NCI-H2196 (cell line): ENCODE measurements around the gene PTPRG.

Experiments used
- DNase-seq: peaks from one replicate; lab custom pipeline; 2025; ENCODE audit not compliant: unreplicated experiment; lab: John Stamatoyannopoulos, UW

Gene PTPRG

DNA sequence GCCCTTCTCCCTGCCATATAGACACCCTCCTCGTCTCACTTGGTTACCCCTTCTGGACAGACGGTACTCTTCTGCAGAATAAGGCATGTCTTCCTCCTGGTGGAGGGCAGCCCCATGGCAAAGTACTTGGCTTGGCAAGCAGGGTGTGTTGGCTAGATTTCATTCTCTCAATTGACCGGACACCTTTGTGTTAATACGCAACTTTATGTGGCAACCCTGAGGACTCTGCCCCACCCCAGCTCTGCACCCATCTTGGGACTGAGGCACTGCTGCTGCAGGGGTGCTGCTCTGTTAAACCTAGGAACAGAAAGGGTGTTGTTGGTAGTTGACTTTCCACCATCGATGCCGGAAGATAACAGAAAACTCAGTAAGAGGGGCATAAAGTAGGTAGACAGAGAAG is 55.2 kb downstream of the PTPRG start:
- DNase-seq: no peak

DNA sequence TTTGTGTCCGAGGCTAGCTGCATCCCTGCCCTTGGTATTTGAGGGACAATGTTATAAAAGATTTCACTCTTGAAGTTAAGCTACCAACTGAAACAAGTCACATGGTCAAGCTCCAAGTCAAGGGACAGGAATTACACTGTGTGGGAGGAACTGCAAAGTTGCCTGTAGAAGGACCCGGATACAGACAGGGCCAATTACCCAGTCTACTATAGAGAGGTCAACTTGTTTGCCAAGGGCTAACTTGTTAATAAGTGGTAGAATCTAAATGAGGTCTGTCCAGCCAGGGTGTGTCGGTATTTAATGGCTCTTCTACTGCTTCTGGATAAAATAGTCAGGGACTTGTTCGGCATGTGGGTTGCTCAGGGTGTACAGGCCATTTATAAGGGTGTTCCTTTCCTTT is 55.7 kb downstream of the PTPRG start:
- no peak for DNase-seq

DNA sequence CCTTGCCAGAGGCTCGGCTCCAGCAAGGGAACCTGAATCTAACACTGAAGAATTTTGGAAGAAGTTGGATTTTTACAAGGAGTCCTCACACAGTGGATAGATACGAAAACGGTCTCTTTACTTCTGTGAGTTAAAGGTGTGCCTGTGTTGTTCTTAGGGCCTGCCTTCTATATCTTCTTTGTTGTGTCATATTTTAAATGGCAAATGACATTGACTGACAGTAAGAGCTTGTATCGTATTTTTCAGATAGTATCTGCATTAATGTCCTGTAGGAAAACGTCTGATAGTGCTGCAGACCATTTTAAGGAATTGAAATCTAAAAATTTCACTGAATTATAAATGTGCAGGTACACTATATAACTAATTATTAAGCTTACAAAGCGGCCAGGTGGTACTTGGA is 56.3 kb downstream of the PTPRG start:
- DNase-seq: no peak

DNA sequence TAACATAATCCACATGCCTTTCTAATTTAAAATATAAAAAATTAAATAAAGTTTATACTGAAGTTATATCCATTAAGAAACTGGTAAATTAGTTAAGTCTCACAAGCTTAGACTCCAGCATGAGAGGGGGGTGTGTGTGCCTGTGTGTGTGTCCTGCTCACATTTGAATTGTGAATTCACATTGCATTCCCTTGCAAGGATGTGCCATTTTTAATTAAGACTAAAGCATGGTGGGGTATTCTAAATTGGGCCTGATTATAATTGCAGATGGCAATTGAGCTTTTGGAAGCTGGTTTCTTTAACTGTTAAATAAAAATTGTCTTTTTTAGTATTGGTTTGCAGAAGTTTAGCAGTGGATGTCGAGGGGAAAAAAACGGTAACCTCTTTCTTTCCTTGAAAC is 56.9 kb downstream of the PTPRG start:
- DNase-seq: no peak

DNA sequence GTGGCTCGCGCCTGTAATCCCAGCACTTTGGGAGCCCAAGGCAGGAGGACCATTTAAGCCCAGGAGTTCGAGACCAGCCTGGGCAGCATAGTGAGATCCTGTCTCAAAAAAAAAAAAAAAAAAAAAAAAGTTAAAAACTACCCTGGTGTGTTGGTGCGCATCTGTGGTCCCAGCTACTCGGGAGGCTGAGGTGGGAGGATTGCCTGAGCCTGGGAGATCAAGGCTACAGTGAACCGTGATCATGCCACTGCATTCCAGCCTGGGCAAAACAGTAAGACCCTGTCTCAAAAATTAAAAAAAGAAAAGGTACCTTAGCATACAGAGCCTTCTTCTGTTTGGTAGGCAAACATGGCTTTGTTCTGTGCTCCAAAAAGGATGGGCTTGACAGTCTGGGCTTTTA is 57.5 kb downstream of the PTPRG start:
- DNase-seq: no peak

DNA sequence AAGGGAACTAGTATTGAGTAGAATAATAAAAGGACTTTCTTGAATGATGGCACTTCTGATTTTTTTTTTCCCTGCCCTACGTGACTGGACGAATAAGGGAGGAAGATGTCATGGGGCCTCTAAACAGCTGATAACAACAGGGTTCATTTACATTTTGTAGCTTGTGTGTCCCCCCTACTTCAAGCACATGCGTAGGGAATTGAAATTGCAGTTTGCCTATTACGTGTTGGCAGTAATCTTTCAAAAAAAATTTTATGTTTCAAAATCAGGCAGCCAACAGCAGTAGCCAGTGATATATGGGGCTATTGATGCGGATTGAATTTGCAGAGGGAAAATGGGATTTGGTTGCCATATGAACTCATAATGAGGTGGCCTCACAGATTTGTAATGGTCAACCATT is 58.7 kb downstream of the PTPRG start:
- DNase-seq: no peak

DNA sequence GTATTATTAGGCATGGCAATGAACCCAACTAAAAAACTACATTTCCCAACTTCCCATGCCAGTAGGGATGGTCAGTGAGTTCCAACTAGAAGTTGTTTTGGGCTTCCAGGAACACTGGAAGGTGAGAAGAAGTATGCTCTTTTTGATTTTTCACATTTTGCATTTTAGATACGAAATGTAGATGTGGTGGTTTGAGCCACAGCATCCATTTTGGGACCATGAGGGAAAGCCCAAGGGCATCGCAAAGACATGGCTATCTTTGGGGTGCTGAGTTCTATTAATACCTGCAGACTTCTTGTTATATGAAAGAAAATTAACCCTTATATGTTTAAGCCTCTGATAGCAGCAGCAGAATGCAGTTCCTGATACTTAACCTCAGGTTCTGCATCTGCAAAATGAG is 62.9 kb downstream of the PTPRG start:
- DNase-seq: no peak

DNA sequence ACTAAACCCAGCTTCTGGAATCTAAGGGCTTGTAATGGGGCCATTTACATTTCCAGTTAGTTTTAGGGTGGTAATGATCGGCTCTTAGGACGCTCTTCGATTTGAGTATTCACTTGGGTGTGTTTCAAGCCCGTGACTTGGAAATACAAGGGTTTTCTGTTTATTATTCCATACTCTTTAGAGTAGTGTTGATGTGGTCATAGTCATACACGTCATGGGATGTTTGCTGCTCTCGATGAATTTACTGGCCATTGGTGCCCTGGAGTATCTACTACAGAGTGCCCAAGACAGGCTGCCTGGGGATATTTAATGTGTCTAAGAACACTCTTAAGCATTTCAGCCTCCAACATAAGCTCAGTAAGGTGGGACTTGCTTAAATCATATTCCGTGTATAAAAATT is 64.1 kb downstream of the PTPRG start:
- no peak for DNase-seq

DNA sequence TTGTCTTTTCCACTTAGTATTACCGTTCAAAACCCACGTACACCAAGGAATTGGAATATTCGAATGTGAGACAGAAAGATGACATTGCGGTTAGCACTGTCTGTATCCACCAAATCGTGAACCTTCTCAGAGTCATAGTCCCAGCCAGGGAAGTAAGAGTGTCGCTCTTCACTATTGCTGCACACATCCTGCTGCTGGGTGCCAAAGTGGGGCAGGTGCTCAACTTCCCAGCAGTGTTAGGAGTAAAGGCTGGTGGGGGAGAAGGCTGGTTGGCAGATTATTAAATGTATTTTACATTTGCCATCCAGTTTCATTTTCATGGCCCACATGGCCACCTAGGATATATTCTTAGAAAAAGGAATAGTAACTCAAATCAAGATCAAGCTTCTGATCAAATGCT is 65.1 kb downstream of the PTPRG start:
- DNase-seq: no peak

DNA sequence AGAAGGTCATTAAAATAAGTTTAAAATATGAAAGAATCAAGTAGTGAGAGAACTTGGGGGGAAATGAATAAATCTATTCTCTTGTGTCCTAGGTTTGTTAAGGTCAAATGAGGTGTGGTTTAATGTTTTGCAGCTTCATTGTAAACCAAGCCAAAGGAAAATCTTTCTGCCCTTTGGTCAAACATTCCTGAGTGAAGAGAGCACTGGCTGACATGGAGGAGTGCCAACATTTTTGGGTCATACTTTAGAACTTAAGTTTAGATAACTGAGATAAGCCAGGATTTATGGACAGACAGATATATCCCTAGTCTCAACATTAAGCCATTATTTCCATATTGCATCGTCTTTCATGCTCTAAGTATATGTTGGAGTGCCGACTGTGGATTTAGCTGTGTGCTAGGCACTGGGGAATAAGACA is 66.4 kb downstream of the PTPRG start:
- no peak for DNase-seq

DNA sequence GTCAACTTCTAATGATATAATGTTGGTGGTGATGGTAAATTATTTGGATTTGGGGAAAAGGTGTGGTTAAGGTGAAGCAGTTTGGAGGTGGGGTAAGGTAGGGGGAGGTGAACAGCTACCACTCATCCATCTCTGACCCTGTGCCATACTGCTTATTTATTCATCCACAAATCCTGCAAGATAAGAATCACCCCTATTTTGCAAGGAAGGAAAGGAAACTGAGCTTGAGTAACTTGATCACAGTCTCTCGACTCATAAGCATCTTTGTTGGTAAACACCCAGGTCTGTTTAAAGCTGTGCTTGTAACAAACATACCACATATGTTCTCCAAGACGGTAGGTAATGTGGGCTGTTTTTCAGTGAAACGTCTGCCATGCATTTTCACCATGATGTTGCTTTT is 67.3 kb downstream of the PTPRG start:
- DNase-seq: no peak

DNA sequence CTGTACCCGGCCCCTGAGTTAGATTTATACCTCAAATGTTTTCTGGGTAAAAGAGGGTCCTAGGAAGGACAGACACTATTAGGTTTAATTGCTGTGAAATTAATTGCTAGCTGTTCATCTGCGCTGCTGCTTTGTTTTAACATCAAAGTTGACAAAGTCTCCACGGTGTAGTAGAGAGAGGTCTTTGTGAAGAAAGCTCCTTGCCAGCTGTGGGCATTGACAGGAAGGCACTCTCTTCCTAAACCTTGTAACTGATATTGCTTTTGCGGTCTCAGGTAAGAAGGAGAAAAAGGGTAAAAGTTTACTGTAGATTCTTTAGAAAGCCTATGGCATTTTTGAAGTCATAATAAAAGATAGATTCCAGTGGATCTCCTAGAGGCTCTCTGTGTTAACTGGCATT is 68.1 kb downstream of the PTPRG start:
- no peak for DNase-seq

DNA sequence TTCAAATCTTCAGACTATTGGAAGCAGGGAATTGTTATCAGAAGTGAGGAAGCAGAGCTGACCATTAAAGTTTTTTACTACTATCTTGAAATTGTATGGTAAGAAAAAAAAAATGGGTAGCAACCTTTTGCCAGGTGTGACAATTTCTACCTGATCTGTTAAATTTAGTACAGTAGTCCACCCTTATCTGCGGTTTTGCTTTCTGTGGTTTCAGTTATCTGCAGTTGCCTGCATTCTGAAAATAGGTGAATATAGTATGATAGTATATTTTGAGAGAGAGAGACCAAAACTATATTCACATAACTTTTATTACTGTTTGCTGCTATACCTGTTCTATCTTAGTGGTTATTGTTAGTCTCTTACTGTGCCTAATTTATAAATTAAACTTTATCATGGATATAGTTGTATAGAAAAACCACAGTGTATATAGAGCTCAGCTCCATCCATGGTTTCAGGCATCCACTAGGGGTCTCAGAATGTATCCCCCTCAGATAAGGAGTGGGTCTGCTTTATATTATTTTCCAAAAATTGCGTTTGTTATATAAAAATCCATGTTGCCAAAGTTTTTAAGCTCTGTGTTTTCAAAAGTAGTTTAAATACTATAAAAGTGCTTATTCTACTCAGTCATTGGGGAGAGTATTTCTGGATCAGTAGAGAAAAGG is 69.9 kb downstream of the PTPRG start:
- DNase-seq: no peak

DNA sequence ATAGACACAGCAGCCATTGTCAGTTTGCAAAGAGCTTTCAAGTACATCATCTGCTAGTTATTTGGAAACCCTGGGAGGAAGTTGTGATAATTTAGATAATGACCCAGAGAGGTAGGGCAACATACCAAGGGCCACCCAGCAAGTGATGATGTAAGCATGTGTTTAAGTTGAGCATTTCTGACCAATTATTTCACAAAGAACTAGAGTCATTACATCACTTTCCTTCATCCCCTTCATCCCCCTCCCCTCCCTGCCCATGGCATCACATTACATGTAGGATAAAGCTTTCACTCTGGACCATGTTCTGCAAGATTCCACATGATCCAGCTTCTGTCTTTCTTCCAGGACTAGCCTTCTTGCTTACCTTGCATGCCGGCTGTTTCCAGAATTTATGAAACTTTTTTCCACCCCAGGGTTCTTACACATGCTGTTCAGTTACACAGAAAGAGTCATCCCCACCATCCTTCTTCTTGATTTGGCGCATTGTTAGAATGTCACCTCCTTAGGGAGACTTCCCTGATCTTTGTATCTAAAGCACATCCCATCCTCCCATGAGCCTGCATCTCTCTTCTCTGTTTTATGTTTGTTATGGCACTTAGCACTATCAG is 71.3 kb downstream of the PTPRG start:
- DNase-seq: no peak

DNA sequence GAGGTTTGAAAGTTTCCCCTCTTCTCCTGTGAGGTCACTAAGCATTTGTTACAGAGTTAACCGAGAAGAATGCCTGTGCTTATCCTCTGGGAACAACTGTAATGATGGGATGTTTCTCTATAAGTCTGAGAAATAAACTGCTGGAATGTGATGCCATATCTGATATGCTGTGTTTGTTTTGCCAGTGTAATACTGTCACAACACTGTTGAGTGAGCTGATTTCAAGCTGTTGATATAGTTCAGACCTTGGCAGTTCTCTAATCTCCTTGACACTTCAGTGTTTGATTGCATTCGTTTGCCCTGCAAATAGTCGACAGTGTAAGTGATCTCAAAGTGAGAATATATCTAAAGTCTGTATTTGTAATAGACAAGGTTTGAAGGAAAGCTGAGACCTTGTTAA is 73.3 kb downstream of the PTPRG start:
- DNase-seq: no peak

DNA sequence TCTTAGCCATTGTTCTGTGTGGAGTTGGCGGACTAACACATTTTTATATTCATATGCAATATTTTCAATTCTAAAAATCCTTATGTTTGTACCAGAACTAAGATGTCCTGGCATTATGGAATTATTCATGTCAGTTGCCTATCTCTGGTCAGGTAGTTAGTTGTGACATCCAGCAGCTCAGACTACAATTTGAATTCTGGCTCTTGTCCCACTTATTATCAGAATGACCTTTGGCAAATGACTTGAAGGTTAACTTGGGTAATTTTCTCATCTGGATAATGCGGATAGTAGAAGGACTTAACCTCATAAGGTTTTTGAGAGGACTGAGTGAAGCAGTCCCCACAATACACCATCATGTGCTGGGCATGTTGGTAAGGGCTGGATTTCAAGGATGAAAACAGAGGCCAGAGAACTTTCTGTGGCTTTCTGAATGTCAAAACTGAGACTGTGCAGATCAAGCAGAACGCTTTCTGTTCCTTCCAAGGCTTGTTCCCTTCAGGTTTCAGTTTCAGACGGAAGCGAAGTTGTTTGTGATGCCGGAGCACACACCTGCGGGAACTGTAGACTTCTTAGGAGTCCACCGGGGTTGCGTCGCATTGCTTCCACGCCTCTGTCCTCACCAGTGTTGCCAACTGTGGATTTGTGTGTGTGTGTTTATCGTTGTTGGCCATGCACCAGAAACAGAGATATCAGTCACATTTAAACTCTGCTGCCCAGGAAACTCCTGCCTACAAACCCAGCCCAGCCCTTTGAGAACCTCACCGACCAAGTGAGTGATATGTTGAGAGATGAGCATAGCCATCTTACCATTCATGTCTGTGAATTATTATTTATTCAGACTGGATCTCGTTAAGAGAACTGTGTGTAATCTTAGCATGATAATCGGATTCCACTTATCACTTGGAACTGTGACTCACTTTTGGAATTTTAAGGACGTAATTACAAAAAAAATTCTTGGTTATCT is 76.0 kb downstream of the PTPRG start:
- no peak for DNase-seq

DNA sequence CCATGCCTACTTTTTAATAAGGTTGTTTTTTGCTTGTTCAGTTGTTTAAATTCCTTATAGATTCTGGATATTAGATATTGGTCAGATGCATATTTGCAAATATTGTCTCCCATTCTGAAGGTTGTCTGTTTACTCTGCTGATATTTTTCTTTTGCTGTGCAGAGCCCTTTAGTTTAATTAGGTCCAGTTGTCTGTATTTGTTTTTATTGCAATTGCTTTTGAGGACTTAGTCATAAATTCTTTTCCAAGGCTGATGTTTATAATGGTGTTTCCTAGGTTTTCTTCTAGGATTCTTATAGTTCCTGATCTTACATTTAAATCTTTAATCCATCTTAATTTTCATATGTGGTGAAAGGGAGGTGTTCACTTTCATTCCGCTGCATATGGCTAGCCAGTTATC is 77.4 kb downstream of the PTPRG start:
- no peak for DNase-seq

DNA sequence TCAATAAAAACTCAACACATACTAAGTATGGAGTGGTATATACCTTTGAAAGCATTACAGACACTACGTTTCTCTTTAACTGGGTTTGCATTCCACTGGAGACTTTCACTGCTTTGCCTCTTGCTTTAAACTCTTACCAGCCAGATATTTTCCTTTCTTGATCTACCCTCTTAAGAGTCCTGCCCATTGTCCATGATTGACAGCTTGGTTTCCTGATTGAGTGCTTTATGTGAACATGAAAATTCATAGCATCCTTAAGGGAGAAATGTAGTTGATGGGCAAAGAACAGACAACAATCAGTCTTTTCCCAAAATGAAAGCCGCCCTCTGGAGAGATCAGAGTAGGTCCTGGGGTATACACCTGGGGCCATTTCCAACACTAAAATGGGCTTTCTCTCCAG is 78.6 kb downstream of the PTPRG start:
- DNase-seq: no peak

DNA sequence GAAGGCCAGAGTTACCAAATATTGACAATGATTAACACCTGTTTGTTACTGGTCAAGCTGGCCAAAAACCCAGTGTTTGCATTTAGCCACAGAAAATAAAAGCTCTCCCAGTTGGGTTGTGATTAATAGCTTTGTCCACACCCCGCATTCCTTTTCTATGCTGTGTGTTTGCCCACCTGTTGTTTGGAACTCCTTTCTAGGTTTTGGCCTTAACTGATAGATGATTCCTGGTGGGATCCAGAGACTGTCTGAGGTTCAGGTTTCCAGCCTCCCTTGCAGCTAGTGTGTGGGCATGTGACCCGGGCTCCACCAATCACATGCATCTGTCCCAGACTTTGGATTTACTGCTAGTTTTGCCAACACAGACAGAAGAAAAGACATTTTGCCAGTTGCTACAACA is 83.8 kb downstream of the PTPRG start:
- peak; percentile 49 for DNase-seq

DNA sequence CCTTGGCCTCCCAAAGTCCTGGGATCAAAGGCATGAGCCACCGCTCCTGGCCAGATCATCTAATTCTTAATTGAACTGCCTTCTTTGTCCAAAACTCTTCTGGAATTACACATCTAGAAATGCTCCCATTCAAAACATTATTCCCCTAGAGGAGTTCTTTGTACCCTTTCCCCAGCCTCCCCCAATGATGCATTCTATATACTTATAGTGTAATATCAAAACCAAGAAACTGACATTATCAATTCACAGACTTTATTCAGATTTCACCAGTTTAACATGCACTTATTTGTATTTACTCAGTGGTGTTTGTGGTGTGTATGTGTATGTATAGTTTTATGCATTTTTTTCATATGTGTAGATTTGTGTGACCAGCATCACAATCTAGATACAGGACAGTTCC is 85.0 kb downstream of the PTPRG start:
- DNase-seq: no peak

DNA sequence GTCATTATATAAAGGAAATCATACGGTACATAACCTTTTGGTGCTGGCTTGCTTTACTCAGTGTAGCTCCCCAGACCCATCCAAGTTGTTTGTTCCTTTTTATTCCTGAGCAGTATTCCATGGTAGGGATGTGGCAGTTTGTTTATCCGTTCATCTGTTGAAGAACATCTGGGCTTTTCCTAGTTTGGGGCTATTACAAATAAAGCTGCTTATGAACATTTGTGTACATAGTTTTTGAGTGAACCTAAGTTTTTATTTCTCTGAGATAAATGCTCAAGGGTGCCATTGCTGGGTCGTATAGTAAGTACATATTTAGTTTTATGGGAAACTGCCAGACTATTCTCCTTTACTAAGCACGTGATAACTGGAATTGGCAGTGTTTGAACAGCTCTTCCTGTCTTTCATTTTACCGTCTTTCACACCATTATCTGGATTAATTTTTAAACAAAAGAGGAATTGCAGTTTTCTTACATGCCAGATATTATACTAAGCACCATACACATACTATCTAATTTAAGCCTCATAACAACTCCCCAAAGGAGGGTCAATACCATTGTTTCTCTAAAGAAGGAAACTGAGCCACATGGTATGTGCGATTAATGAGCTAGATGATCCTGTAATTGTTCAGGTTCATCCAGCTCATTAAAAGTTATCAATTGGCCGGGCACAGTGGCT is 85.6 kb downstream of the PTPRG start:
- no peak for DNase-seq

DNA sequence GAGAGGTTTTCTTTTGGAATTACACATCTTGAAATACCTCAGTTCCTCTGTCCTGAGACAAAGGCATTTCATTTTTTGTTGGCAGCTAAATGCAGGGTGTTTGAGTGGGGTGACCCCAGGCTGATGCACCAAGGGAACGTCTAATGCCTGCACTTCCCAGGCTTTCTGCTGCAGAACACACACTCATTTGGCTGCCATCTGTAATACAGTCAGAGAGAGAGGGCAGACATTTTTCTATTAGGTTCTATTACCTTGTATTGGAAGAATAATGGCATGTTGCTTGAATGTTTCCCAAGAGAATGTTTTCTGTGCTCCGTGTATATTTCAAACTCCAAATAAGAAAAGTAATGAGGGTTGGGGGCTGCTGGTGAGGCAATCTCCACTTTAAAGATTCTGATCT is 87.1 kb downstream of the PTPRG start:
- DNase-seq: no peak
